ENCODE measurements around the gene PIM3.

PIM3 gene

GRCh38 chr22:49997932-49998717, 37.6 kb downstream of the PIM3 start:
- Histone ChIP-seq H3K27me3 (replicated peaks; ENCODE audit: insufficient read depth, low read length) (peaks cover 24% of the 10 kb centered on the region), H2AFZ (ENCODE audit: low read length) (no peak overlapping the region), H3K4me1 (ENCODE audit: low read length) (no peaks in the 10 kb centered on the region), H3K9ac (ENCODE audit: low read length) (no peak overlapping the region), H3K9me3 (replicated peaks; ENCODE audit: insufficient read depth, low read length) (no peaks in the 10 kb centered on the region), H3K9me2 (replicated peaks; ENCODE audit: insufficient read depth, low read length) (no peaks in the 10 kb centered on the region), H3K36me3 (replicated peaks; ENCODE audit: insufficient read depth, low read length) (no peaks in the 10 kb centered on the region), H3K4me3 (ENCODE audit: low read length) (no peak overlapping the region), H3K79me2 (ENCODE audit: low read length) (no peaks in the 10 kb centered on the region), H3K4me2 (ENCODE audit: low read depth, low read length) (no peak overlapping the region), H4K20me1 (ENCODE audit: insufficient read depth, low read length) (no peaks in the 10 kb centered on the region), H3K27ac (ENCODE audit: low read length) (no peak overlapping the region), H3F3A (ENCODE audit: insufficient read depth, low read length) (no peaks in the 10 kb centered on the region)
- DNase-seq: no peak
- TF ChIP-seq CTCF (IDR thresholded peaks at IDR 0.05; ENCODE audit: low read length) (no peak), EZH2phosphoT487 (IDR thresholded peaks at IDR 0.05; ENCODE audit: low read length) (no peak)

GRCh38 chr22:49998718-49999062, 38.1 kb downstream of the PIM3 start:
- no peak overlapping the region for H3K9ac ChIP-seq (ENCODE audit: low read length)
- no peak for TF ChIP-seq EZH2 (optimal IDR thresholded peaks at IDR 0.05; ENCODE audit: low read depth, low read length)
- no peak for TF ChIP-seq CTCF (IDR thresholded peaks at IDR 0.05; ENCODE audit: low read length)
- no peak for TF ChIP-seq EZH2phosphoT487 (IDR thresholded peaks at IDR 0.05; ENCODE audit: low read length)
- no peaks in the 10 kb centered on the region for H3K4me1 ChIP-seq (ENCODE audit: low read length)
- no peaks in the 10 kb centered on the region for H3K9me2 ChIP-seq (replicated peaks; ENCODE audit: insufficient read depth, low read length)
- no peak overlapping the region for H2AFZ ChIP-seq (ENCODE audit: low read length)
- H3K4me3 ChIP-seq (ENCODE audit: low read length): no peak overlapping the region
- no peaks in the 10 kb centered on the region for H4K20me1 ChIP-seq (ENCODE audit: insufficient read depth, low read length)
- H3K27me3 ChIP-seq (replicated peaks; ENCODE audit: insufficient read depth, low read length): peaks cover 29% of the 10 kb centered on the region
- no peak overlapping the region for H3K4me2 ChIP-seq (ENCODE audit: low read depth, low read length)
- no peaks in the 10 kb centered on the region for H3K79me2 ChIP-seq (ENCODE audit: low read length)
- H3K36me3 ChIP-seq (replicated peaks; ENCODE audit: insufficient read depth, low read length): no peaks in the 10 kb centered on the region
- no peaks in the 10 kb centered on the region for H3F3A ChIP-seq (ENCODE audit: insufficient read depth, low read length)
- no peaks in the 10 kb centered on the region for H3K9me3 ChIP-seq (replicated peaks; ENCODE audit: insufficient read depth, low read length)
- no peak for DNase-seq
- H3K27ac ChIP-seq (ENCODE audit: low read length): no peak overlapping the region

- Histone ChIP-seq H2AFZ (ENCODE audit: low read length) (no peak overlapping the region), H3K4me2 (ENCODE audit: low read depth, low read length) (no peak overlapping the region), H3F3A (ENCODE audit: insufficient read depth, low read length) (no peaks in the 10 kb centered on the region), H4K20me1 (ENCODE audit: insufficient read depth, low read length) (no peaks in the 10 kb centered on the region), H3K79me2 (ENCODE audit: low read length) (no peaks in the 10 kb centered on the region), H3K4me1 (ENCODE audit: low read length) (no peaks in the 10 kb centered on the region), H3K27ac (ENCODE audit: low read length) (no peak overlapping the region), H3K9me2 (replicated peaks; ENCODE audit: insufficient read depth, low read length) (no peaks in the 10 kb centered on the region), H3K36me3 (replicated peaks; ENCODE audit: insufficient read depth, low read length) (no peaks in the 10 kb centered on the region), H3K4me3 (ENCODE audit: low read length) (no peak overlapping the region), H3K9ac (ENCODE audit: low read length) (no peak overlapping the region), H3K9me3 (replicated peaks; ENCODE audit: insufficient read depth, low read length) (no peaks in the 10 kb centered on the region), H3K27me3 (replicated peaks; ENCODE audit: insufficient read depth, low read length) (peaks cover 35% of the 10 kb centered on the region)
- TF ChIP-seq CTCF (IDR thresholded peaks at IDR 0.05; ENCODE audit: low read length) (no peak), EZH2phosphoT487 (IDR thresholded peaks at IDR 0.05; ENCODE audit: low read length) (no peak)
- no peak for DNase-seq
Observed at GRCh38 chr22:49999063-49999945, 38.7 kb downstream of the PIM3 start.

All from MM.1S (cell line).